Measurements from ENCODE around the gene TLCD4.
A peak's percentile ranks its signal among the peaks of the same experiment; 100 is the strongest.

DNA sequence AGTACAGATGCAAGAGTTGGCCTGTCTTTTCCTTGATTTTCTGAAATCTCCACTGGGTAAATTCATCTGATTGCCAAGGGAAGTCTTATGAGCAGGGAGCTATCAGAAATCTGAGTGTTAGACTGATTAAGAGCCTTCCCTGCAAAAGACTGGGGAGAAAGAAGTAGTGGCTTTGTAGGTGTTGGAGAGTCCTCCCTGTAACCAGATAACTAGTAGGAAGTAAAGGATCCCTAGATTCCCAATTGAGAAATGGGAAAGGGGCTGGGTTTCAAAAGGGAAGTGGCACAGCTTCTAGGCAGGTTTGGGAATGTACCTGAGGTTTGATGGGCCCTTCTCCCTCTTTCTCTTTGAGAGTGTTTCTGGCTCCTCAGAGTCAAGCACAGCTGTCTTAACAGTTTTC lies 2.1 kb downstream of the TLCD4 start:
- TF ChIP-seq, protein P1, sequence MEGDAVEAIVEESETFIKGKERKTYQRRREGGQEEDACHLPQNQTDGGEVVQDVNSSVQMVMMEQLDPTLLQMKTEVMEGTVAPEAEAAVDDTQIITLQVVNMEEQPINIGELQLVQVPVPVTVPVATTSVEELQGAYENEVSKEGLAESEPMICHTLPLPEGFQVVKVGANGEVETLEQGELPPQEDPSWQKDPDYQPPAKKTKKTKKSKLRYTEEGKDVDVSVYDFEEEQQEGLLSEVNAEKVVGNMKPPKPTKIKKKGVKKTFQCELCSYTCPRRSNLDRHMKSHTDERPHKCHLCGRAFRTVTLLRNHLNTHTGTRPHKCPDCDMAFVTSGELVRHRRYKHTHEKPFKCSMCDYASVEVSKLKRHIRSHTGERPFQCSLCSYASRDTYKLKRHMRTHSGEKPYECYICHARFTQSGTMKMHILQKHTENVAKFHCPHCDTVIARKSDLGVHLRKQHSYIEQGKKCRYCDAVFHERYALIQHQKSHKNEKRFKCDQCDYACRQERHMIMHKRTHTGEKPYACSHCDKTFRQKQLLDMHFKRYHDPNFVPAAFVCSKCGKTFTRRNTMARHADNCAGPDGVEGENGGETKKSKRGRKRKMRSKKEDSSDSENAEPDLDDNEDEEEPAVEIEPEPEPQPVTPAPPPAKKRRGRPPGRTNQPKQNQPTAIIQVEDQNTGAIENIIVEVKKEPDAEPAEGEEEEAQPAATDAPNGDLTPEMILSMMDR (optimal IDR thresholded peaks at IDR 0.05 in 1 of 3, IDR thresholded peaks at IDR 0.05 in 1 of 3, conservative IDR thresholded peaks at IDR 0.05 in 1 of 3; ENCODE audit: extremely low read depth in 1 of 3, insufficient read depth in 2 of 3, low read length in 3 of 3), result no peak
- TF ChIP-seq EZH2 (IDR thresholded peaks at IDR 0.05; ENCODE audit: low read length), result peak; percentile 9

Data from keratinocyte (primary cell).